GM10266 (cell line): ENCODE data around the gene ZNF32.
"Not testable (repeated sequence)": the region's sequence is repeated elsewhere in the genome, so short reads cannot be mapped to it uniquely, and the experiment has no call there.

ENCODE experiments used
- DNase-seq: peaks from one replicate; pipeline ENCODE4 v3.0.0; 2012; ENCODE audit errors: extremely low spot score
- CTCF ChIP-seq: IDR thresholded peaks from 2 replicates; pipeline ENCODE4 v1.5.1; 2012; ENCODE audit warnings: mild to moderate bottlenecking, low read depth; ENCODE audit not compliant: control insufficient read depth, insufficient read depth; ENCODE audit errors: missing control alignments

The ZNF32 gene

GRCh38 chr10:43616697-43617370 lies 31.8 kb downstream of the ZNF32 start:
- no peak for TF ChIP-seq CTCF

GRCh38 chr10:43610636-43611035 lies 38.0 kb downstream of the ZNF32 start:
- no peak for DNase-seq
- TF ChIP-seq CTCF: no peak

More at GRCh38 chr10:43616697-43617370, 31.8 kb downstream of the ZNF32 start:
- no peak for DNase-seq

DNA sequence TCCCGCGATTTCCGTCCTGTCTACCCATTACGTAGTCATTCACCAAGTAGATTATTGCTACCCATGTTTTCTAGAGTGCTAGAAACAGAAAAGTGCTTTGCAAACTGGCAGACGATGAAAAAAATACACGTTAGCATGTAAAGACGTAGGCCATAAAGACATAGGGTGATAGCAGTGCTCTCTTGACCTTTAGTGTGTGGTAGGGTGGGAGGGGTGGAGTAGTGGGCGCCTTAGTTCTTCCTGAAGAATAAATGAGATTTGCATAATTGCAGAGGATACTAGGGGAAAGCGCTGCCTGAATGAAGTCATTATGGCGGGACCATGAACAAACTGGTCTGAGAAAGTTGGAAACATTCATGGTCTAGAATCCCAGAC lies 41.5 kb downstream of the ZNF32 start:
- DNase-seq: no peak
- TF ChIP-seq CTCF: no peak

DNA sequence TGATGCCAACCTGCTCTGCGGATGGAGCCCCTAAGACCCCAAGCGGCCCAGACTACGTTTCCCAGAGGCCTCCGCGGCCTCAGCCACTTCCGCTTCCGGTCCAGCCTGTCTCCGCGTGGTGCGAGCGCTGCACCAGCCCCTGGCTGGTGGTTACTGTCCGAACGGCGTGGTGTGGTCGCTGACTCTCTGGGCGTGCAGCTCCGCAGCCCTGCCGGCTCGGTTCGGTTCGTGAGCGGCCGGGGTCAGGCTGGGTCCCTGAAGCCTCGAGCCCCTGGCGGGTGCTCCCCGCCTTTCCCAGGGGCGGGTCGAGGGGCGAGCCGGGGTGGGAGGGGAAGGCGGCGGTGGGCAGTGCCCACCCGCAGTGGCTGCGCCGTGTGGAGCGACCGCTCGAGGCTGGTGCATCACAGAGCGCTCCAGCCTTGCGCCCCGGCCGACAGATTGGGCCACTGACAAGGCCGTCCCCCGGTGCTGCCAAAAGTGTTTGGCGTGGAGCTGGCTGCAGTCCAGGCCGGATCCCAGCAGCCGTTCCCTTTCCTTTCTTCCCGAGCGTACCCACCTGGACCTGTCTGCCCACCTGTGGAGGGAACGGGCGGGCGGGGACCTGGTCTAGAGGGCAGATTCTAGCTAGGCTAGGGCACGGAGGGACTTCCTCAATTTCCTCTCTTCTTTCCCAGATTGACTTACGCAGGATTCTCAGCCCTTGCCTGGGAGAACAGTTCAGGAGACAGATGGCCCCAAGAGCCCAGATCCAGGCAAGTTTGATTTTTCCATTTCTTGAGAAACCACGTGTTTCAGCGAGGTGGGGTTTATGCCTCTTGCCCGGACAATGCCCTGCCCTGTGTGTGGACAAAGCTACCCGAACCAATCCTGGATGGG lies 42.1 kb downstream of the ZNF32 start, which contains the start of gene ZNF485:
Gene ZNF485 (plus strand): TSS at position 116 of the 876 bp plus-strand sequence. CDS start 613 bp downstream, at position 729.
- no peak for TF ChIP-seq CTCF
- DNase-seq: peak; percentile 79

GRCh38 chr10:43605850-43606322 lies 42.8 kb downstream of the ZNF32 start:
- no peak for TF ChIP-seq CTCF
- DNase-seq: no peak

GRCh38 chr10:43601576-43601975 lies 47.1 kb downstream of the ZNF32 start:
- DNase-seq: not testable (repeated sequence)

DNA sequence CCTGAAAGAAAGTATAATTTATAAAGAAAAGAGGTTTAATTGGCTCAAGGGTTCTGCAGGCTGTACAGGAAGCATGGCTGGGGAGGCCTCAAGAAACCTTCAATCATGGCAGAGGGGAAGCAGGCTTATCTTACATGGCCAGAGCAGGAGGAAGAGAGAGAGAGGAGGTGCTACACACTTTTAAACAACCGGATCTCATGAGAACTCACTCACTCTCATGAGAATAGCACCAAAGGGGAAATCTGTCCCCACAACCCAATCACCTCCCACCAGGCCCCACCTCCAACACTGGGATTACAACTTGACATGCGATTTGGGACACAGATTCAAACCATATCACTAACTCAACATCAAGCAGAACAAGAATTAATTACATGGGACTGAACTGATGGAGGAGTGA lies 49.3 kb downstream of the ZNF32 start:
- no peak for TF ChIP-seq CTCF
- no peak for DNase-seq
